ENCODE data around the gene SMPD3. TPM values are rescaled to one million over a fixed set of nuclear protein-coding genes. Genes with fewer than 3 reads are reported as not detected.

Gene SMPD3
- total RNA-seq, 1 donor, result 0.86 TPM

GRCh38 chr16:68364561-68364998 lies 83.7 kb downstream of the SMPD3 start:
- TF ChIP-seq, protein P1, sequence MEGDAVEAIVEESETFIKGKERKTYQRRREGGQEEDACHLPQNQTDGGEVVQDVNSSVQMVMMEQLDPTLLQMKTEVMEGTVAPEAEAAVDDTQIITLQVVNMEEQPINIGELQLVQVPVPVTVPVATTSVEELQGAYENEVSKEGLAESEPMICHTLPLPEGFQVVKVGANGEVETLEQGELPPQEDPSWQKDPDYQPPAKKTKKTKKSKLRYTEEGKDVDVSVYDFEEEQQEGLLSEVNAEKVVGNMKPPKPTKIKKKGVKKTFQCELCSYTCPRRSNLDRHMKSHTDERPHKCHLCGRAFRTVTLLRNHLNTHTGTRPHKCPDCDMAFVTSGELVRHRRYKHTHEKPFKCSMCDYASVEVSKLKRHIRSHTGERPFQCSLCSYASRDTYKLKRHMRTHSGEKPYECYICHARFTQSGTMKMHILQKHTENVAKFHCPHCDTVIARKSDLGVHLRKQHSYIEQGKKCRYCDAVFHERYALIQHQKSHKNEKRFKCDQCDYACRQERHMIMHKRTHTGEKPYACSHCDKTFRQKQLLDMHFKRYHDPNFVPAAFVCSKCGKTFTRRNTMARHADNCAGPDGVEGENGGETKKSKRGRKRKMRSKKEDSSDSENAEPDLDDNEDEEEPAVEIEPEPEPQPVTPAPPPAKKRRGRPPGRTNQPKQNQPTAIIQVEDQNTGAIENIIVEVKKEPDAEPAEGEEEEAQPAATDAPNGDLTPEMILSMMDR (IDR thresholded peaks at IDR 0.05; ENCODE audit: insufficient read depth, low read depth, low read length), result peak; percentile 17
- DNase-seq (ENCODE audit: low read depth), result peak; percentile 30
- no peak overlapping the region for H3K4me3 ChIP-seq (ENCODE audit: low read depth, low read length)

DNA sequence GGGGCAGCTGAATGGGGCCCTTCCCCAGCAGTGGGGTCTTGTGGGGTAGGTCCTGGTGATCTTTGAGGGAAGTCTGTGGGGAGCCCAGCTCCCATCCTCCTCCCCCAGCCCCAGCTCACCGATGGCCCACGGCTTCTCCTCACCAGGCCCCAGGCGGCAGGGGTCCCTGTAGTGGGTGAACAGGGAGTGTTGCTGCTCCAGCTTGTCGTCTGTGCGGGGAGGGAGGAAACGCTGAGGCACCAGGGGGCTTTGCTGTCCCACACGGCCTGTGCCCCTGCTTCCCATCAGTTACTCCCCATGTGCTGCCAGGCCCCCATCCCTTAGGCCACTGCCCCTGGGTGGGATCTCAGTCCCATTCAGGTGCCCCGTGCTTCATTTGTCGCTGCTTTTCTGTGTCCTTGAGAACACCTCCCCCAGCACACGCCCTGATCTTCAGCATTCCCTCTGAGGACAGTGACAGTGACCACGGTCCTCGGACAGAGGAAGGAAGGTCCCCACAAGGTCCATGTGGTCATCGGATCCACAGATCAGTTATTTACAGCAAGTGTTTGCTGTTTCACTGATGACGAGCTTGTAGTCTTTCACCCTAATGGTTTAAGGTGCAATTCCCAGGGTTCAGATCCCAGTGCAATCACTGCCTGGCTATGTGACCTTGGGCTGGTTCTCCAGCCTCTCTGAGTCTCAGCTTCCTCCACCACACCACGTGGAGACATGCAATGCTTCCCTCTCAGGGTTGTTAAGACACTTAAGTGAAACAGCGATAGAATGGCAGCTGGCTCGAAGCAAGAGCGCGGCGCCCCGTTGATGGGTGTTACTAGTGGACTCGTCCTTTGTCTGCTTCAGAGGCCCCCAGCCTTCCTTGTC lies 84.4 kb downstream of the SMPD3 start:
- H3K4me3 ChIP-seq (ENCODE audit: low read depth, low read length), result no peak overlapping the region
- peak; percentile 19 for DNase-seq (ENCODE audit: low read depth)
- TF ChIP-seq, protein P1 (IDR thresholded peaks at IDR 0.05; ENCODE audit: insufficient read depth, low read depth, low read length), result no peak

DNA sequence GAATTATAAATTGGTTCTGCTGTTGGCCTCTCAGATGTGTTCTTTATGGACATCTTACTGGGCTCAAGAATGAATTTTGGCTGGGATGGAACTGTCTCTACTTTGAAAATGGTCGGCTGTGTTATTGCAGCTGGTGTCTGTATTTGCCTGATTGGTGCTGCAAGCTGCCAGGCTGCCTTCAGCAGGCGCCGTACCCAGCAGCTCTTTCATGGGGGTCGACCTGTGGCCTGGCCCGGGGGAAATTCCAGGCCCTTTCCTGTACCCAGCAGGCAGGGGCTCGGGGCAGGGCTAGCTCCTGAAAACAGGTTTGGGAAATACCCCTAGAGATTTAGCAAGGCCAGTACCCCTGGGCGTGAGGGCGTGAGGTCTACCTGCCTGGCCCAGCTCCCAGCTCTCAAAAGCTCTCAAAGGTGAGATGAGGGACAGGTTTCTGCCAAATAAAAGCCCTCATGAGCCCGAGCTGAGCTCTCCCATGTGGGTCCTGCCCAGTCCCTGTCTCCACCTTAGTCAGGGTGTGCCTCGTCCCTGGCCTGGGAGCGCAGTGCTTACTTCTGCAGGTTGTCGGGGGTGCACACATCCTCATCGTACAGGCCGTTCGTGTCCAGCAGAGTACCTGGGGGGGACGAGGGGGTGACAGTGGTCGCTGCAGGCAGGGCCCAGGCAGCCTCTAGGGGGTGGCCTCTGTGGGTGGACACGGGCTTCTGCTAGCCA lies 85.2 kb downstream of the SMPD3 start:
- TF ChIP-seq, protein P1 (IDR thresholded peaks at IDR 0.05; ENCODE audit: insufficient read depth, low read depth, low read length), result no peak
- no peak overlapping the region for H3K4me3 ChIP-seq (ENCODE audit: low read depth, low read length)
- no peak for DNase-seq (ENCODE audit: low read depth)

GRCh38 chr16:68362262-68362913 lies 85.9 kb downstream of the SMPD3 start:
- H3K4me3 ChIP-seq (ENCODE audit: low read depth, low read length), result no peak overlapping the region
- no peak for DNase-seq (ENCODE audit: low read depth)
- TF ChIP-seq, protein P1 (IDR thresholded peaks at IDR 0.05; ENCODE audit: insufficient read depth, low read depth, low read length), result no peak

DNA sequence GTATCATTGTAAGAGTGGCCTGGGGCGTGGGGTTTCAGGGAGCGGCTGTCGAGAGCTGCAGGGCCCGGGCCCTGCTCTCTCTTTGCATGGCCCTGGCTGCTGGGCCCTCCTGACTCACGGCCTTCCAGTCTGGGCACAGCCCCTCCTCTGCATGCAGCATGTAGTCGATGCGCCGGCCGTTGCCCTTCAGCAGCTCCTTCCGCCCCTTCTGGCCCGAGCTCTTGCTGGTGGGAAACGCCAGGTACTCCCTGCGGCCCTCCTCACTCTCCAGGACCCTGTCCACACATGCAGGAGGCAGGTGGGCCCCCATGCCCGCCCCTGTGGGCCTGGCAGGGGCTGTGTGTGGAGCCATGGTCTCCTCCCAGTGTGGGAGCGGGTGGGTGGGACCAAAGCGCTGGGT lies 86.8 kb downstream of the SMPD3 start:
- TF ChIP-seq, protein P1 (IDR thresholded peaks at IDR 0.05; ENCODE audit: insufficient read depth, low read depth, low read length), result no peak
- no peak overlapping the region for H3K4me3 ChIP-seq (ENCODE audit: low read depth, low read length)
- peak; percentile 11 for DNase-seq (ENCODE audit: low read depth)

DNA sequence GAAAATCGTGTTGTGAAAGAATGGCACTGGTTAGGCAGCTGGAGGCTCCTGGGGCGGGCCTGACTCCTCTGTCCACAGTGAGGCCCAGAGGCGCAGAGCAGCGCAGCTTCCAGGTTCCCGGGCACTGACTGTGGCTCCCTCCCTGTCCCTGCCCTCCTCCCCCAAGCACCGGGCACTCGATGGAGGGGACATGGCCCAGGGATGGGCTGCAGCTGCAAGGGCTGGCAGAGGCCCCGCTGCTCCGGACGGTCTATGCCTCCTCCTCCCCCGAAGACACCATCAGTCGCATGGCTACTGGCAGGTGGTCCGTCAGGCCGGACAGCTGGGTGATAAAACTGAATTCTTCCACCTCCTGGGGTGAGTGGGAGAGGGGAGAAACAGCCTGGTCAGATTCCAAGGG lies 87.4 kb downstream of the SMPD3 start:
- TF ChIP-seq, protein P1 (IDR thresholded peaks at IDR 0.05; ENCODE audit: insufficient read depth, low read depth, low read length), result no peak
- DNase-seq (ENCODE audit: low read depth), result no peak
- no peak overlapping the region for H3K4me3 ChIP-seq (ENCODE audit: low read depth, low read length)
